H7 (cell line): ENCODE measurements around the gene UPK1B. TPM values are rescaled to one million over a fixed set of nuclear protein-coding genes. Genes with fewer than 3 reads are reported as not detected.
"Not testable (repeated sequence)": the region's sequence is repeated elsewhere in the genome, so short reads cannot be mapped to it uniquely, and the experiment has no call there.

Source experiments
- DNase-seq: peaks from one replicate; pipeline ENCODE4 v3.0.0; 2012
- H3K27me3 ChIP-seq: 2 replicates; pipeline ENCODE4 v1.6.0; 2011; ENCODE audit warnings: mild to moderate bottlenecking, low read length; ENCODE audit not compliant: control insufficient read depth, insufficient read depth
- H3K36me3 ChIP-seq: replicated peaks from 2 replicates; pipeline ENCODE4 v1.5.1; 2011; ENCODE audit warnings: low read length; ENCODE audit not compliant: control insufficient read depth, insufficient read depth
- H3K4me3 ChIP-seq: 2 replicates; pipeline ENCODE4 v1.5.1; 2011; ENCODE audit warnings: low read depth, mild to moderate bottlenecking, control low read depth, low read length, moderate library complexity; ENCODE audit not compliant: insufficient read depth
- total RNA-seq: library from RNA; depleted of rRNA; stranded (reverse); fragments of >200 nt; shearing (Covaris generic); gene quantifications from 2 replicates; pipeline ENCODE4 v1.2.3, GENCODE V29; 2014

The UPK1B gene
- total RNA-seq, 1 experiment from 2014 or later = 0.62 TPM

DNA sequence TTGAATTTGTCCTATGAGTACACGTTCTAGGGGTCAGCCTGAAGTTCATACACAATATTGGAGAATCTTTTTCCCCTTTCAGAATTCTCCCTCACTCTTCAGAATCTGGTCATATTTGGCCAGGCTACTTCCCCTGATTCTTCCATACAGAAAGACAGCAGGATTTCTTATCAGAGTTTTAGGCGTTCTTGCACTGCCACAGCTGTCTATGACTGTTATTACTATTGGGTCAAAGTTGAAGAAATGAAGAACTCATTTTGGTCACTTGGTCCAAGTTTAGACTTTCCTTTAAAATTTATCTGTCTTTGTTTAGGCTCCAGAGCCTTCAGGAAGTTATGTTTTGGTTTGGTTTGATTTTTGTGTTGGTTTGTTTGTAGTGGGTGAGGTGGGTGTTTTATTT, 15.4 kb upstream of the UPK1B start:
- Histone ChIP-seq H3K27me3 (no peaks in the 10 kb centered on the region), H3K4me3 (no peak overlapping the region), H3K36me3 (no peaks in the 10 kb centered on the region)

DNA sequence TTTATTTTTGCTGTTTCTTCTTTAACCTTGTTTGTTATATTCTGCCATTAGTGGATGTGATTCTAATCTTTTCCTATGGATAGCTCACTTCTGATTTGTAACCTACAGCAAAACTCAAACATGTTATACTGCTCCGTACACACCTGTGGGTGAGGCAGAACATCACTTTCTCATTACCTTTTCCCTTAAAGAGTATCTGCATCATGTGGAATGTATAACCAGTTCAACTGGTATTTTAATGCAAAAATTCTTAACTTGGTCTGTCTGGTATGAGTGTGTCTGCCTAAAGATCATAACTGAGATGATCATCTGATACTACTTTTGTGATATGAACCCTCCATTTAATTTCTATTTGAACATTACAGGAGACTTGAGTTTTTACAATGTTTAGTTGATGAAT, 13.0 kb upstream of the UPK1B start:
- Histone ChIP-seq H3K27me3 (no peaks in the 10 kb centered on the region), H3K36me3 (no peaks in the 10 kb centered on the region), H3K4me3 (no peak overlapping the region)
- no peak for DNase-seq

More for the DNA sequence above, 15.4 kb upstream of the UPK1B start:
- DNase-seq = no peak

DNA sequence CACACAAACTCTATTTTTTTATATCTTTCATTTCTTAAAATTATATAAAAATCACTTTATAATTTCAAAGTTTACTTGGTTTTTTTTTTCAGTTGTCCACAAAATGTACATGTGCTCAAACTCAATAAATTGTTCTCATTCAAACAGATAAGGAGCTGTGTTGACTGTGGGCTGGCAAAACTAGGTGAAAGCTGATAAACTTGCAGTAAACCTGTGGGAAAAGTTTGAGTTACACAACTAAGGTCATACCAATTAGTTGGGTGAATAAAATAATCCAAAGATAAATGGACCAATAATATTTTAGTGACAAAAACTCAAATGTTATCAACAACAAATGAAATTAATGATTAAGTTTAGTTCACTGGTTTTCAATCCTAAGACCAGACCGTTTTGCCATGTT, 12.6 kb upstream of the UPK1B start:
- Histone ChIP-seq H3K36me3 (no peaks in the 10 kb centered on the region), H3K4me3 (no peak overlapping the region)

DNA sequence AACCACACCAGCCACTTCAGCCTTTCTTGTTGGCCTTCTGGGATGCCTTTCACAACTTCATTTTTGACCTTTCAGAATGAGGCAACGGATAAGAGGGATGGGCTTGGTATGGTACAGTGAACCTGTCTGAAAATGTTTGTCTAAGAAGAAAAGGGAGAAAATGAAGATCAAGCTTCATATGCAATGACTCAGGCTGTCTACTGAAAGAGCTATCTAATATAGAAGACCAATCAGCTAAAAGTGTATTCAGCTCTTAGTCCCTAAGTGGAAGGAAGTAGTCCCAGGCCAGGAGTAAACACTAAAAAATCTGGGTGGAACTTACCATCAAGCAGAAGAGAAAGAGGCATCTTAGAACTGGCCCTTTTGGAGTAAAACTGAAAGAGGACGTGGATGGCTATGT, 12.2 kb upstream of the UPK1B start:
- DNase-seq = no peak
- Histone ChIP-seq H3K4me3 (no peak overlapping the region), H3K27me3 (no peaks in the 10 kb centered on the region), H3K36me3 (no peaks in the 10 kb centered on the region)

More for the DNA sequence above, 12.6 kb upstream of the UPK1B start:
- no peak for DNase-seq
- H3K27me3 ChIP-seq = no peaks in the 10 kb centered on the region

DNA sequence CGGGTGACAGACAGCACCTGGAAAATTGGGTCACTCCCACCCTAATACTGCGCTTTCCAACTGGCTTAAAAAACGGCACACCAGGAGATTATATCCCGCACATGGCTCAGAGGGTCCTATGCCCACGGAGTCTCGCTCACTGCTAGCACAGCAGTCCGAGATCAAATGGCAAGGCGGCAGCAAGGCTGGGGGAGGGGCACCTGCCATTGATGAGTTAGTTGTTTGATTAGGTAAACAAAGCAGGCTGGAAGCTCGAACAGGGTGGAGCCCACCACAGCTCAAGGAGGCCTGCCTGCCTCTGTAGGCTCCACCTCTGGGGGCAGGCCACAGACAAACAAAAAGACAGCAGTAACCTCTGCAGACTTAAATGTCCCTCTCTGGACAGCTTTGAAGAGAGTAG, 8.7 kb upstream of the UPK1B start:
- not testable (repeated sequence) for H3K36me3 ChIP-seq, H3K4me3 ChIP-seq, DNase-seq, H3K27me3 ChIP-seq

DNA sequence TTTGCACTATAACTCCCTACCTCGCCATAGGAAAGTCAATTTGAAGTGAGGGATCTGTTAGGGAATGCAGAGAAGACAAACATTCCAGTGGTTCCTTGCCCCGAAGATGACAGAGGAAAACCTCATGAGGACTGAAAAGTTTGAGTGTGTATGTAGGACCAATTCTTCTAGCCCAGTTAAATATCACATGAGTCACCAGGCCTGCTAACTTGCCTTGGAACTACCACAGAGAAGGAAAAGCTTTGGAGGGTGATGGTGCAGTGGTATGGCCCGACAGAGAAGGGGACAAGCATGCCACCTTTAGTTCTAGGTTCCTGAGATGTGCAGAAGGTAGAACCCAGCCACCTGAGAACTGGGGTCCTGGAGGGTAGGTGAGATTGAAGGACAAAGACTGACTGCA, 2.6 kb upstream of the UPK1B start:
- Histone ChIP-seq H3K27me3 (no peaks in the 10 kb centered on the region), H3K4me3 (no peak overlapping the region), H3K36me3 (no peaks in the 10 kb centered on the region)
- DNase-seq = no peak

DNA sequence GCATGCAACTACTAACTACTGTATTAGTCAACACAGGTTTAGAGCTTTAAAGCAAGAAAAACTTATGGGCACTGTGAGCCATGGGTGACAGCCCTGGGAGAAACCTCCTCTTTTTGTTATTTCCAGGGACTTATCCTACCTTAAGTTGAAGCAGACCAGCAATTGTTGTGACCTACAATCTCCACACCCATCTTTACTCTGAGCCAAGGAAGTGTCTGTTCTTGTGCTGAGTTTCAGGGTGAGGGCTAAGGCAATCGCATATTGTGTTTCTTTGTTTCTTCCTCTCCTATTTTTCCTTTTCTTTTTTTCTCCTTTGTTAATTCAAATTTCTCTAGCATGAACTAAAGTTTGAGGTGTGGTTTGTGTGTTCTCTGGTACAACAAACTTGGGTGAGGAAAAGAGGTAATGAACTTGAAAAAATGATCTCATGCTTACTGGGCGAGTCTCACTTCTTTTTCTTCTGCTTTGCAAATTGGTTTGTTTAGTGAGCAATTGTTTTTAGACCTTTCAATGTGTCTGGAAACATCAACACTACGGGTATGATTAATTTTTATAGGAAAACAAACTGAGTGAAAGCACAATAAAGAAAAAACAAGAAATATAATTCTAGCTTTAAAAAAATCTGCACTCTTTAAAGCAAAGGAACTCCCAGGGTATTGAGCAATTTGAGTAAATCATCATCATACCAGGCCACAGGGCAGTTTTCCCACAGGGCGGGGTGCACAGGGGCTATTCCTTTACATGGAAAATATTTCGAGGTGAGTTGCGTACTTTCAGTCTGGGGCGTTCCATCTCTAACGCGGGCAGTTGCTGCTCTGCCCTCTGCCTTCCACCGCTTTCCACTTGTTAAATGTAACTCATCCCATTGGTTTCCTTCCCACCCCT, 2.7 kb downstream of the UPK1B start:
- Histone ChIP-seq H3K4me3 (no peak overlapping the region), H3K27me3 (no peaks in the 10 kb centered on the region), H3K36me3 (no peaks in the 10 kb centered on the region)
- DNase-seq = no peak

DNA sequence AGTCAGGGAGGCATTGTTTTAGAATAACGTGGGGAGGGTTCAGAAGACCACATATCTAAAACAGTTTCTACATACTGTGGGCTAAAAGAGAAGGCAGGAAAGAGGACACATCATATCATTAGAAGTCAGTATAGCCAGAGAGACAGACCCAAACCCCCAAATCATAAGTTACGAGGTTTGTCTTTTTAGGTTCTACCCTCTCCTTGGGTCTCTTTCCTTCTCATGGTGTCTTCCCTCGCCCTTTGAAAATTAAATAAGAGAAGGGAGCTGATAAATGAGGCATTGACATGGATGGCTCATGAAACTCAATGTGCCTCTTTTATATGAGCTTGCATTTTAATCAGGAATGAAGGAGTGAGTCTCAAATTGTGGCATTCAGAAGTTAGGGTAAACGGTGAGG, 3.4 kb downstream of the UPK1B start:
- Histone ChIP-seq H3K36me3 (no peaks in the 10 kb centered on the region), H3K4me3 (no peak overlapping the region)
- no peak for DNase-seq

DNA sequence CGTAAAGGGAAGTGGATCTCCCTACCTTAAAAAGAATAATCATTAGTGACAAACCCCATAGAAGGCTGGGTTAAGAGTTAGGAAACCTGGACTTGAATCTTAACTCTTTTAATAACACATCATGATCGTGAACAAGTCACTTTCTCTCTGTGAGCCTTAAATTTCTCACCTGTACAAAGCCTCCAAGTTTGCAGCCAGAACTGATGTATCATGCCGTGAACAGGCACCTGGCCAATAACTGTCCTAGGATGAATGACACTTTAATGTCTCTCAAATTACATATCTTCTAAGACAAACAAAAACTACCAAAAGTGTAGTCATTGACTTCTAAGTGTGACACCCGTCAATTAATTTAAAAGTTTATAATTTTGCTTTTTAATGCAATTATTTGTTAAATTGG, 3.9 kb downstream of the UPK1B start:
- Histone ChIP-seq H3K36me3 (no peaks in the 10 kb centered on the region), H3K4me3 (no peak overlapping the region), H3K27me3 (no peaks in the 10 kb centered on the region)
- DNase-seq = no peak

More for the DNA sequence above, 3.4 kb downstream of the UPK1B start:
- no peaks in the 10 kb centered on the region for H3K27me3 ChIP-seq

DNA sequence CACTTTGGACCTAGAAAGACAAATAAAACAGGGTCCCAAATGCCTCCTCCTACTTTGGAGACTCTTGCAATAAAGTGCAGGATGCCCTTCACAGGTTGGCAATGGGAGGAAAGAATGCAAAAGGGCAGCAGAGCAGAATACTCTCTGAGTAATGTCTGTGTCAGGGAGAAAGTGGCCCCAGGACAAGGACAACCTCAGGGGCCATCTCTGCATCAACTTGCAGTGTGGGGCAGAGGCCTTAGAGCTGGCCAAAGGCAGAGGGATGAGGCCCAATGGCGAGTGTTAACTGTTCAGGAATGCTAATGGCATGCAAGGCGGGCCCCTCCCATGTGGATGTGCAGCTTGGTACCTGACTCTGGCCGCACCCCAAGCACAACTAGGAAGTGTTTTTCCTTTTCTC, 8.4 kb downstream of the UPK1B start:
- Histone ChIP-seq H3K36me3 (no peaks in the 10 kb centered on the region), H3K27me3 (no peaks in the 10 kb centered on the region), H3K4me3 (no peak overlapping the region)
- DNase-seq = no peak

DNA sequence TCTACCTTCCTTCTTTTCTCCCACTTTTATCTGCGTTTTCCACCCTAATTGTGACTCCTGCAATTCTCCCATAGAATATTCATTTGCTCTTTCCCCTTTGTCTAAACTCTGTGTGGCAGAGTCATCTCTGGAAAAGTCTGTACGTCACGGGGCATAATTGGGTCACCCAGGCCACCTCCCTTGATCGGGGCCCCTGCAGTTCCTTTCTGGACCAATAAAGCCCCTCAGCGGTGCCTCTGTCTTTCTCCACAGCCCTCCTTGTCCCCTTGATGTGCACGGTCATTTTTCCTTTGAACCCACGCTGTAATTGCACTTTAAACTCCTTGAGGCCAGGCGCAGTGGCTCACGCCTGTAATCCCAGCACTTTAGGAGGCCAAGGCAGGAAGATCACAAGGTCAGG, 10.7 kb downstream of the UPK1B start:
- DNase-seq = no peak
- Histone ChIP-seq H3K36me3 (no peaks in the 10 kb centered on the region), H3K4me3 (no peak overlapping the region), H3K27me3 (no peaks in the 10 kb centered on the region; the same call in 1 of the 2 replicates)

DNA sequence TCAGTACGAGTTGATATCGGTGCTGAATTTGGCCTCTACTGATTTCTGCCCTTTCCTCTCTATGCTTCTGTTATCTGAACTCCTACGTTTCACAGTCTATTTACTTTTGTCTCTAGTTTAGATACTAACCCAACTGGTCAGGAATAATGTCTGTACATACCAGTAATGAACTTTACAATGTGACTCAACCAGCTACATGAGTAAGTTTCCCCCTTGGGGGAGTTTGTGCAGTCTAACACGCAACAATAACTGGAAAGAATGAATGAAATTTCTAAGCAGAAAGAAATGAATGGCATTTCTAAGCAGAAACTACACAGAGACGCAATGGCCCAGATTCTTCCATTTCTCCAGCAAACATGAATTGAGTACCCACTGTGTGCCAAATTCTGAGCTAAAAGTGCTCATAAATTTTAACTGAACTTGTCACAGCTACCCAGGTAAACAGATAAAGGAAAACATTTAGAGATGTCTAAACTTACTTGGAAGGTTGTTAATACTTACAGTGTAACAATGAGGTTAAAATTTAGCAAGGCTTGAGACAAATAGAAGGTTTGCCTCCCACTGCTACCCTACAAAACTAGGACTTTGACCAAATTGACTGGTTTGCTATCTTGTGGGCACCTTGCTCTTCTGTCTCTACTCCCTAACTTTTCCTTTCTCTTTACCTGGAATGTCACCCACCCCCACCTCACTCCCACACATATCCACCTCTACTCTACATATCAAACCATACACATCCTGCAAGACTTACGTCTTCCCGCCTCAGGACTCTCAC, 11.6 kb downstream of the UPK1B start:
- DNase-seq = no peak
- no peaks in the 10 kb centered on the region for H3K36me3 ChIP-seq
- no peaks in the 10 kb centered on the region; the same call in 1 of the 2 replicates for H3K27me3 ChIP-seq
- no peak overlapping the region for H3K4me3 ChIP-seq

DNA sequence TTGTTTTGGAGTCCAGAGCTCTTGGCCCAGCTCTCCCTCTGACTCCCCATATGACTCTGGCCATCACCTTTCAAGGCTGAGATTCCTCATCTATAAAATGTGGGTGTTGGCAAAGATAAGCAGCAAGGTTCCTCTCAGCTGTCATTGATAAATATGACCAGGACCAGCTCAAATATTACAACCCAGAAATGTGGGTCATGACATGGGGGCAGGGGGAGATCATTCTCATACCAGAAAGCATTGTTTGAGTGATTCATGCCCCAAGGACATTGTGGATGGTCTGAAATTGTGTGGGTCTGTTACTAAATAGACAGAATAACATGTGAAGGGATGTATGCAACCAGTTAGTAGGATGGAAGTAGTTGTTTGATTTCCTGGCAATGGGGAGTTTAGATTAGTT, 13.9 kb downstream of the UPK1B start:
- no peak for DNase-seq
- Histone ChIP-seq H3K4me3 (no peak overlapping the region), H3K27me3 (no peaks in the 10 kb centered on the region; the same call in 1 of the 2 replicates), H3K36me3 (no peaks in the 10 kb centered on the region)

DNA sequence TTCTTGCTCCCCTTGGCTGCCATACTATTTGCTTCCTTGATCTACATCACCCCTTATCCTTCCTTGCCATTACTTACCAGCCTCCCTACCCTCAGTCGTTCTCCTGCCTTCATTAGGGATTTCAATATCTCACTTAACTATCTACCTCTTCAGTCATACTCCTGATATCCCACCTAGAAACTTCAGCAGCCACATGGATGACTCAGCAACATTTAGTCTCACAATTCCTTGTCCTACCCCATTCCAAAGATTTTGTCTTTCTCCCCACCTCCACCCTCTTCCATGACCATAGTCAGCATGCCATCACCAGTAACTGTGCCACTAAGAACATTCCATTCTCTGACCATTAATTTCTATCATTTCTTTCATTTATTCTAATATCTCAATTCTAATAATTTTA, 18.4 kb downstream of the UPK1B start:
- Histone ChIP-seq H3K27me3 (no peaks in the 10 kb centered on the region; the same call in 1 of the 2 replicates), H3K36me3 (no peaks in the 10 kb centered on the region), H3K4me3 (no peak overlapping the region)
- no peak for DNase-seq
